Epithelial cell of proximal tubule (primary cell): ENCODE data around the gene NAB1. TPM values are rescaled to one million over a fixed set of nuclear protein-coding genes. Genes with fewer than 3 reads are reported as not detected.

Source experiments
- DNase-seq: peaks from one replicate; pipeline ENCODE4 v3.0.0-alpha.2; 2011; ENCODE audit warnings: low read depth
- H3K4me3 ChIP-seq: 2 replicates; pipeline ENCODE4 v1.5.1; 2011; ENCODE audit warnings: low read depth, mild to moderate bottlenecking, low read length
- CTCF ChIP-seq: conservative IDR thresholded peaks from 2 replicates; pipeline ENCODE4 v1.5.1; 2012; ENCODE audit warnings: low read depth, mild to moderate bottlenecking, low read length
- total RNA-seq: library from RNA; depleted of rRNA; stranded (reverse); fragments of >200 nt; gene quantifications from 2 replicates; pipeline ENCODE4 v1.2.3, GENCODE V29; 2015

Gene NAB1
- total RNA-seq, 1 donor from 2014 or later: 10.0 TPM

- DNase-seq: no peak
- H3K4me3 ChIP-seq: no peak overlapping the region
- no peak for TF ChIP-seq CTCF
These were observed 77.4 kb downstream of the NAB1 start for GRCh38 chr2:190726255-190726654.

- no peak for TF ChIP-seq CTCF
- no peak overlapping the region for H3K4me3 ChIP-seq
- no peak for DNase-seq
These were observed 87.5 kb downstream of the NAB1 start for GRCh38 chr2:190736355-190736754.

GRCh38 chr2:190740449-190740848 lies 91.6 kb downstream of the NAB1 start:
- no peak for TF ChIP-seq CTCF
- H3K4me3 ChIP-seq: no peak overlapping the region
- DNase-seq: no peak

Other genes with a start within 250 kb of the NAB1 start
- gene MFSD6, start 240.7 kb upstream of the NAB1 start, total RNA-seq: 18.2 and 54.3 TPM in 2 replicates
- 5.1 and 15.0 TPM in 2 replicates for gene NEMP2, start 114.4 kb upstream of the NAB1 start, total RNA-seq
- 123 and 246 TPM in 2 replicates for gene GLS, start 231.7 kb downstream of the NAB1 start, total RNA-seq